Measurements from ENCODE around the gene HYAL2.
A peak's percentile ranks its signal among the peaks of the same experiment; 100 is the strongest.

HYAL2 gene

GRCh38 chr3:50350527-50351322, 28.2 kb upstream of the HYAL2 start, which contains the start of the genes CYB561D2 and NPRL2:
Gene CYB561D2 (plus strand): TSS chr3:50350862. CDS start chr3:50351434, 572 bp downstream.
Gene NPRL2 (minus strand): TSS chr3:50350775. CDS start chr3:50350652, 123 bp downstream.
- DNase-seq: peak; percentile 80

DNA sequence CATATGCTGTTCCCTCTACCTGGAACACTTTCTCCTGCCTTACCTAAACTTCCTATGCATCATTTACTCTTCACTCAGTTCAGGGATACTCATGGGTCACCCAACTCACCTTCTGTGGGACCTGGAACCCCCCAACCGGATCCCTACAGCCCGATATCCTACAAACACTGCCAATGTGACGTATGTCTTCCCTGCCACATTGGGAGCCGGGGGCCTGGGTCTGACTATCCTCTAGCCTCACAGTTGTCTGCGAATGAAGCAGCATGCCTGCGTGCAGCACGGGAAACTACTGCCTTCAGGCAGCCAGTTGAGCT, 27.6 kb upstream of the HYAL2 start:
- no peak for DNase-seq

DNA sequence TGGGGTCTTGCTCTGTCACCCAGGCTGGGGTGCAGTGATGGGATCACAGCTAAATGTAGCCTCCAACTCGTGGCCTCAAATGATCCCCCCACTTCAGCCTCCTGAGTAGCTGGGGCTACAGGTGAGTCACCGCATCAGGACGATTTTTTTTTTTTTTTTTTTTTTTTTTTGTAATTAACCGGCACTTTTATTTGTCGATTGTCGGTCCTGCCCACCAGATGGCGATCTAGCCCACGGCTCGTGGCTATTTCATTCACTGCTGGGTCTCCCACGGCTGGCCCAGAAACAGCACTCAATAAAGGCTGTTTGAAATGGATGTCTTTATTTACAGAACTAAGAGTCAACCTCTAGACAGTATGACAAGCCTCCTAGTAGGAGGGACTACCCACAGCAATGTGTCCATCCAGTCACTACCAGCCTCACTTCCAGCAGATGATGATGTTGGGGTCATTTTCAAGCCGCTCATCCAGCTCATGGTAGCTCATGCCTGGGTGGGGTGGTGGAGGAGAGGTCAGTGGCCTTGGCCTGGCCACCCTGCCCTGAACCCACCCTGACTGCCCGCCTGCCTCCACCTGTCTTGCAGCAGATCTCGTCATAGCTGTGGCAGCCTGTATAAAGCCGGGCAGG, 24.8 kb upstream of the HYAL2 start:
- peak; percentile 28 for DNase-seq

DNA sequence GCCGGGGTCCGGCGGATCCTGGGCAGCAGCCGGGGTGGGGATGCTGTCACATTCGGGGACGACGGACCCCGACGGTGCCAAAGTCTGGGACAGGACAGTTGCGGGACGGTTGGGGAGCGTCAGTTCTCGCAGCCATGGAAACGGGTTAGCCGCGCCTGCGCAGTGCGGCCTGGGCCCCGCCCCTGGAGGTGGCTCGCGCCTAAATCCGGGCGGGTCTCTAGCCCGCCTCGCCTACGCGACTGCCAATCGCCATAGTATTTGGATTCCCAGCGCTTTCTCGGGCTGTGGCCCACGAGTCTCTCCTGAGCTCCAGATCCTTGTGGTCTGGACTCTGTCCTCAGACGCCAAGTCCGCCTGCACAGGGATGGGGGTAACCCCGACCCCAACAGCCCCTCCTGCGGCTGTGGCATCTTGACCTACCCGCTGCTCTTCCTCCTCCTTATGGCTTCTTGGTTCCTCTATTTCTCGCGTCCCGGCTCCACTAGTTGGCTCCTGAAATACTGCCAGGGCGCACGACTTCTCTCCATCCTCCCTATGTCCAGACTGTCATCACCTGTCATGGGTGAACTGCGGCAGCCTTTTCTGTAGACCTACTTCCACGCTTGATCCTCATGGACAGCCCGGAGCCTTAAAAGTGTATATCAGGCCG, 23.2 kb upstream of the HYAL2 start, which contains the start of gene ZMYND10:
TSS of gene ZMYND10 (minus strand) at position 147 of the 649 bp plus-strand sequence. CDS start 153 bp downstream, outside the sequence.
- no peak for DNase-seq

- no peak for DNase-seq
Measured at GRCh38 chr3:50345008-50345407, 22.5 kb upstream of the HYAL2 start.

DNA sequence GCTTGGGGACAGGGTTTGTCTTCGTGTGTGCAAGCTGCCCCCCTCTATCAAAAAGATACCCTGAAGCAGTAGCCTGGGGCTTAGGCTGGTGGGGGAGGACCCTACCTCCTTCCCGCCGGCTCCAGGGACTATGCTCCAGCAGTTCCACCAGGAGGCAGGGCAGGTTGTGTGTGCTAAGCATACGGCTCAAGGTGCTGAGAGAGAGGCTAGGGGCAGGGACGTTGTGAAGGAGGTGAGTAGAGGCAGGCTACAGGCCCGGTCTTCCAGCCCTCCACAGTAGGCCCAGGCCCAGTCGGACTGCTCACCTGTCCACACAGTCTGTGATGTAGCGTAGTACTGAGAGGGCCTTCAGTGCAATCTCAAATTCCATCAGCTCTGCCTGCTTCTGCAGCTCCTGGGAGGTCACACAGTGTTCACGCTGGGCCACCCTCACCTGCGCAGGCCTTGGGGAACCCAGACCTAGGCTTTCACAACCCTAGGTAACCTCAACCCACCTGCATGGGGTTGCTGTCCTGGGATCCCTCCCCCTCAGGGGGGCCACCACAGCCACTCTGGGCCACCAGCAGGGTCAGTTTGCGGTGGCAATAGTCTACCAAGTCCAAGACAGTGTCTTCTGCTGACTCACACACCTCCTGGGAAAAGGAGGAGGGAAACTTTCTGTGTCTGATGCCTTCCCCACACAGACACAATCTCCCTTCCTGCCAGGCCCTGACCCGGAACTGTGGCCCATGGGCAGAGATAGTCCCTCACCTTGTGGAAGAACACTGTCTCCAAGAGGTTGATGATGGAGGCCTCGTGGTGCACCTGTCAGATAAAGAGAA, 20.5 kb upstream of the HYAL2 start:
- no peak for DNase-seq

GRCh38 chr3:50341996-50342650, 19.6 kb upstream of the HYAL2 start:
- DNase-seq: no peak

DNA sequence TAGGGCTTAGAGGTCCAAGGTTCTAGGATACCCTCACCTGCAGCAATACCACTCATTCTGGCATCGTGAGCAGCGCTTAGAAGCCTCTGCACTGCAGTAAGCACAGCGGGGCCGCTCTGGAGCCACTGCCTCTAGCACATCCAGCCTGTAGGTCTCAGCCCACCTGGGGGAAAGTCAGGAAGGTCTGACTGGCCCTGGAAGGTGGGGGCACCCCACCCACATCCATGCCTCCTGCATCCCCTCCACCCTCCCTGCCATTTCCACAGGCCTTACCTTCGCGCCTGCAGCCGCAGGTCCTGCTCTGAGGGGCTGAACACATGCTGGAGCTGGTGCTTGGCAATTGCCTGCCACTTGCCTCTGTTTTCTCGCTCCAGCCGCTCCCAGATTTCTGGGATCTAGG, 19.0 kb upstream of the HYAL2 start:
- no peak for DNase-seq

DNA sequence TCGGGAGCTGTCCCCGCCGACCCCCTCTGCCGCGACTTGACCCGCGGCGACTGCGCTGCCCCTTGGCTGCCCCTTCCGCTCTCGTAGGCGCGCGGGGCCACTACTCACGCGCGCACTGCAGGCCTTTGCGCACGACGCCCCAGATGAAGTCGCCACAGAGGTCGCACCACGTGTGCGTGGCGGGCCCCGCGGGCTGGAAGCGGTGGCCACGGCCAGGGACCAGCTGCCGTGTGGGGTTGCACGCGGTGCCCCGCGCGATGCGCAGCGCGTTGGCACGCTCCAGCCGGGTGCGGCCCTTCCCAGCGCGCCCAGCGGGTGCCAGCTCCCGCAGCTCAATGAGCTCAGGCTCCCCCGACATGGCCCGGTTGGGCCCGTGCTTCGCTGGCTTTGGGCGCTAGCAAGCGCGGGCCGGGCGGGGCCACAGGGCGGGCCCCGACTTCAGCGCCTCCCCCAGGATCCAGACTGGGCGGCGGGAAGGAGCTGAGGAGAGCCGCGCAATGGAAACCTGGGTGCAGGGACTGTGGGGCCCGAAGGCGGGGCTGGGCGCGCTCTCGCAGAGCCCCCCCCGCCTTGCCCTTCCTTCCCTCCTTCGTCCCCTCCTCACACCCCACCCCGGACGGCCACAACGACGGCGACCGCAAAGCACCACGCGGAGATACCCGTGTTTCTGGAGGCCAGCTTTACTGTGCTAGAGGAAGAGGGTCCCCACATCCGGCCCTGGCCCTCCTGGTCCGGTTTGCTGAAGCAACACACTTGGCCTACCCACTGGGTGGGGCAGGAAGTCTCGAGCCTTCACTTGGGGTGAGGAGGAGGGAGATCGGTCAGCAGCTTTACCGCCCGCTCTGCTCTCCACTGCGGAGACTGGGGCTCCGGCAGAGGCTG, 18.1 kb upstream of the HYAL2 start, which contains the start of gene RASSF1:
TSS of gene RASSF1 (minus strand) at position 389 of the 882 bp plus-strand sequence. CDS start at position 358, 31 bp downstream.
- peak; percentile 43 for DNase-seq

- DNase-seq: no peak
Measured at GRCh38 chr3:50340147-50340447, 17.6 kb upstream of the HYAL2 start.

GRCh38 chr3:50339485-50340146, 17.1 kb upstream of the HYAL2 start:
- DNase-seq: no peak

DNA sequence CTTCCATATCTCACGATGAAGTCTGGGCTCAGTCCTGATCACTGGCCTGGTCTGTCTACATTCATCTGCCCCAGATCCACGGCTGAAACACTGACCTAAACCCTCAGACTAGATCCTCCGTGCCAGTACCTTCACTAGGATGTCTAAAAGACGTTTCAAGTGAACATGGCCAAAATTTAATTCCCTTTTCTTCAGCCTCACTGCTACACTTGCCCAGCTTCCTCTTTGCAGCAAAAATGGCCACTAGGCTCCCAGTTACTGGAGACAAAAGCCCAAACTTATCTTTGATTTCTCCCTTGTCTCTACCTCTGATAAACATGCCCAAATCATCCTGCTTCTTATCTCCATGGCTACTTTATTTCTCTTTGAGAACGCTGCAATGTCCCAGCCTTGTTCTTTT, 16.4 kb upstream of the HYAL2 start:
- no peak for DNase-seq

DNA sequence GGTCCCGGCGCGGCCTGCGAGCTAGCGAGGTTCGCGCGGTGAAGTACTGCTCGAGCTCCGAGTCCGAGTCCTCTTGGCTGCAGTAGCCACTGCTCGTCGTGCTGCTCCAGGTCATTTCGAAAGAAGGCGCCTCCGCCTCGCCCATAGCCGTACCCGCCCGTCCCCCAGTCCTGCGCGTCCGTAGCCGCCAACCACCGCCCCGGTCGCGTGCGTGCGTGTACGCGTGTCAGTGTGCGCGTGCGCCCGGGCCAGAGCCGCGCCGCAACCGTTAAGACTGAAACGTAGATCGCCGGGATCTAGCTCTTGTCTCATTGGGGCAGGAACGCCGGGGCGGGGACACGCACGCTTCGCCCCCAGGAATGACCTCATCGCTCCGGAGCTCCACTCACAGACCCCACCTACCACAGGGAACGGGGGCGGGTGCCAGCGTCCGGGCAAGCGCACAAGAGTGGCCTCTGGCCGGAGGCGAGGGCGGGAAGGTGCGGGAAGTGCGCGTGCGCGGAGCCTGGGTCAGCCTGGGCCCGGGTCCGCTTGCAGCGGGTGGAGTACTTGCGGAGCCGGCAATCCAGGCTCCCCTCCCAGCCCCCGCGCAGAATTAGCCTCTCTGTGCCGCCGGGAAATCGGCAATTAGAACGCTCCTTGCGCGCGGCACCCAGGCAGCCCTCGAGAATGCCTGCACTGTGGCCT, 14.8 kb upstream of the HYAL2 start:
- peak; percentile 92 for DNase-seq

GRCh38 chr3:50336452-50337174, 14.1 kb upstream of the HYAL2 start:
- no peak for DNase-seq

GRCh38 chr3:50334339-50335075, 12.0 kb upstream of the HYAL2 start:
- no peak for DNase-seq

GRCh38 chr3:50333744-50334328, 11.3 kb upstream of the HYAL2 start:
- DNase-seq: no peak

DNA sequence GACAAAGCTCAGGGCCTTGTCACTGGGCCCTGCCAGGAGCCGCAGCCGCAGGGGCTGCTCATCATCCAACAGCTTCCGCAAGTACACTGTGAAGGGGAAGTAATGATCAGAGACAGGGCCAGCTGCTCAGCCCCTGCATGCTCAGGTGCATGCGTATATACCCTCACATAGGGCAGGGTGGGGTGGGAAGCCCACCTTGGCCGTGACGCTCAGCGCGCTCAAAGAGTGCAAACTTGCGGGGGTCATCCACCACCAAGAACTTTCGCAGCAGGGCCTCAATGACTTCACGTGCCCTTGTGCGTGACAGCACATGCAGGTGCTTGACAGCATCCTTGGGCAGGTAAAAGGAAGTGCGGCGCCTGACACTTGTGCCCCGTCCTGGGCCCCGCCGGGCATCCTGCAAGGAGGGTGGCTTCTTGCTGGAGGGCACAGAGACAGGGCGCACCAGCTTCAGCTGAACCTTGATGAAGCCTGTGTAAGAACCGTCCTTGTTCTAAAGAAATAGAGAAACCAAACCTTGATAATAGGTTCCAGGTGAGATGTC, 8.9 kb upstream of the HYAL2 start:
- no peak for DNase-seq

GRCh38 chr3:50330330-50330729, 7.8 kb upstream of the HYAL2 start:
- DNase-seq: no peak

All from SIG-M5 (cell line).